Peyer's patch (tissue), 4 donors: ENCODE data around the gene PLXNA1. TPM values are rescaled to one million over a fixed set of nuclear protein-coding genes. Genes with fewer than 3 reads are reported as not detected.

Experiments used
- DNase-seq, 3 donors: peaks; one replicate each; pipeline ENCODE4 v3.0.0-alpha.2; 2017 to 2019
- H3K27ac ChIP-seq, 4 donors: fragments of 200-600 bp; sonication (generic); one replicate each; pipeline ENCODE4 v1.5.1; 2016 to 2019
- H3K27me3 ChIP-seq, 2 donors: fragments of 200-600 bp; sonication (generic); one replicate each; pipeline ENCODE4 v1.5.1; 2019
- H3K36me3 ChIP-seq, 3 donors: fragments of 200-600 bp; sonication (generic); one replicate each; pipeline ENCODE4 v1.5.1; 2016 to 2019
- H3K4me1 ChIP-seq, 4 donors: fragments of 200-600 bp; sonication (generic); one replicate each; pipeline ENCODE4 v1.5.1; 2016 to 2019
- H3K4me3 ChIP-seq, 4 donors: fragments of 200-600 bp; sonication (generic); 1 replicate in 3 of 4; 2 replicates in 1 of 4; pipeline ENCODE4 v1.5.1; 2016 to 2019; ENCODE audit warnings: mild to moderate bottlenecking in 1 of 4
- H3K9me3 ChIP-seq, 4 donors: fragments of 200-600 bp; sonication (generic); one replicate each; pipeline ENCODE4 v1.5.1; 2016 to 2019; ENCODE audit warnings: mild to moderate bottlenecking in 1 of 4
- POLR2A ChIP-seq, 2 donors: fragments of 450-650 bp; IDR thresholded peaks; one replicate each; pipeline ENCODE4 v1.5.1; 2017; ENCODE audit warnings: antibody characterized with exemption in 2 of 2, mild to moderate bottlenecking in 2 of 2, moderate library complexity in 2 of 2
- total RNA-seq, 4 donors: library from RNA; depleted of rRNA; stranded (reverse); fragments of >200 nt; gene quantifications; one replicate each; pipeline ENCODE4 v1.1.0, GENCODE V29; 2016
- TF ChIP-seq, protein P1 (sequence below), 6 experiments: fragments of 450-650 bp in 4 of 6; fragments of 200-600 bp in 2 of 6; sonication (generic) in 1 of 6; IDR thresholded peaks; one replicate each; pipeline ENCODE4 v1.5.1; 2017 to 2019; ENCODE audit warnings: antibody characterized with exemption in 6 of 6, mild to moderate bottlenecking in 3 of 6, moderate library complexity in 1 of 6

The PLXNA1 gene
- total RNA-seq, 4 donors from 2014 or later, result 30.1 to 54.5 (median 44.6) TPM

- Histone ChIP-seq H3K27me3 (no peaks in the 10 kb centered on the region), H3K27ac (no peak overlapping the region), H3K4me3 (no peak overlapping the region), H3K9me3 (no peaks in the 10 kb centered on the region), H3K36me3 (peaks cover 0 to 67% (median 0%) of the 10 kb centered on the region in 3 donors), H3K4me1 (no peaks in the 10 kb centered on the region)
- DNase-seq, result no peak
- TF ChIP-seq, protein P1, sequence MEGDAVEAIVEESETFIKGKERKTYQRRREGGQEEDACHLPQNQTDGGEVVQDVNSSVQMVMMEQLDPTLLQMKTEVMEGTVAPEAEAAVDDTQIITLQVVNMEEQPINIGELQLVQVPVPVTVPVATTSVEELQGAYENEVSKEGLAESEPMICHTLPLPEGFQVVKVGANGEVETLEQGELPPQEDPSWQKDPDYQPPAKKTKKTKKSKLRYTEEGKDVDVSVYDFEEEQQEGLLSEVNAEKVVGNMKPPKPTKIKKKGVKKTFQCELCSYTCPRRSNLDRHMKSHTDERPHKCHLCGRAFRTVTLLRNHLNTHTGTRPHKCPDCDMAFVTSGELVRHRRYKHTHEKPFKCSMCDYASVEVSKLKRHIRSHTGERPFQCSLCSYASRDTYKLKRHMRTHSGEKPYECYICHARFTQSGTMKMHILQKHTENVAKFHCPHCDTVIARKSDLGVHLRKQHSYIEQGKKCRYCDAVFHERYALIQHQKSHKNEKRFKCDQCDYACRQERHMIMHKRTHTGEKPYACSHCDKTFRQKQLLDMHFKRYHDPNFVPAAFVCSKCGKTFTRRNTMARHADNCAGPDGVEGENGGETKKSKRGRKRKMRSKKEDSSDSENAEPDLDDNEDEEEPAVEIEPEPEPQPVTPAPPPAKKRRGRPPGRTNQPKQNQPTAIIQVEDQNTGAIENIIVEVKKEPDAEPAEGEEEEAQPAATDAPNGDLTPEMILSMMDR (IDR thresholded peaks at IDR 0.05), result no peak
- TF ChIP-seq POLR2A (IDR thresholded peaks at IDR 0.05), result no peak
These were observed 37.6 kb downstream of the PLXNA1 start for GRCh38 chr3:127020543-127020942.

DNA sequence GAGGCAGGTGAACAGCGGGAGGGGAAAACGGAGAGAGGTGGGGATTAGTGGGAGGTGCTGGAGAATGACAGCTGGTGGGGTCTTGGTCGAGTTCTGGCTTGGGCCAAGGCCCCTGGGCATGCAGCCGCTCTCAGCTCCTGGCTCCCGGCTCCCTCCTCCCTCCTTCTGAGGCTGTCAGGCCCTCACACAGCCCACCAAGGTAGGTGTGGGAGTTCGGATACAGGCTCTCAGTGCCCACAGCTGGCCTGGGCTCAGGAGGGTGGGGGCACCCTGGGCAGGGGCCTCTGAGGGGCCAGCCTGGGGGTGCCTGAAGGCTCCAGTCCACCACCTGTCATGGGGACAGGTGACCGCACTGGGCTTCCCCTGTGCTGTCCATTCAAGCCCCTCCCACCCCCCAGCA, 39.9 kb downstream of the PLXNA1 start:
- Histone ChIP-seq H3K9me3 (no peaks in the 10 kb centered on the region), H3K36me3 (peaks cover 0 to 53% (median 0%) of the 10 kb centered on the region in 3 donors), H3K4me1 (peaks cover 0 to under 1% (median 0%) of the 10 kb centered on the region in 4 donors), H3K4me3 (no peak overlapping the region), H3K27ac (no peak overlapping the region), H3K27me3 (no peaks in the 10 kb centered on the region)
- no peak for DNase-seq
- TF ChIP-seq, protein P1 (IDR thresholded peaks at IDR 0.05), result no peak
- TF ChIP-seq POLR2A (IDR thresholded peaks at IDR 0.05), result no peak

DNA sequence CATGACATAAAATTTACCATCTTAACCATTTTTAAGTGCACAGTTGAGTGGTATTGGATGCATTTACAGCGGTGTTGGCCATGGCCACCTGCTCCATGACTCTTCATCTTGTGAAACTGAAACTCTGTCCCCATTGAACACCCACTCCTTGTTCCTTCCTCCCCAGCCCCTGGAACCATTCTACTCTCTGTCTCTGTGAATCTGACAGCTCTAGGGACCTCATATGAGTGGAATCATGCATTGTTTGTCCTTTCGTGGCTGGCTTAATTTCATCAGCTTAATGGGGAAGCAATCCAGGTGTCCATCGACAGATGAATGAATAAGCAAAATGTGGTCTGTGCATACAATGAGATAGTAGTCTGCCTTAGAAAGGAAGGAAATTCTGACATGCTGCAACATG, 42.5 kb downstream of the PLXNA1 start:
- no peak overlapping the region for H3K27ac ChIP-seq
- no peak for TF ChIP-seq POLR2A (IDR thresholded peaks at IDR 0.05)
- TF ChIP-seq, protein P1 (IDR thresholded peaks at IDR 0.05), result no peak
- H3K27me3 ChIP-seq, result no peaks in the 10 kb centered on the region
- H3K9me3 ChIP-seq, result no peaks in the 10 kb centered on the region
- no peak overlapping the region for H3K4me3 ChIP-seq
- peaks cover 0 to 62% (median 0%) of the 10 kb centered on the region in 3 donors for H3K36me3 ChIP-seq
- H3K4me1 ChIP-seq, result peaks cover 0 to 14% (median 0%) of the 10 kb centered on the region in 4 donors
- no peak for DNase-seq

DNA sequence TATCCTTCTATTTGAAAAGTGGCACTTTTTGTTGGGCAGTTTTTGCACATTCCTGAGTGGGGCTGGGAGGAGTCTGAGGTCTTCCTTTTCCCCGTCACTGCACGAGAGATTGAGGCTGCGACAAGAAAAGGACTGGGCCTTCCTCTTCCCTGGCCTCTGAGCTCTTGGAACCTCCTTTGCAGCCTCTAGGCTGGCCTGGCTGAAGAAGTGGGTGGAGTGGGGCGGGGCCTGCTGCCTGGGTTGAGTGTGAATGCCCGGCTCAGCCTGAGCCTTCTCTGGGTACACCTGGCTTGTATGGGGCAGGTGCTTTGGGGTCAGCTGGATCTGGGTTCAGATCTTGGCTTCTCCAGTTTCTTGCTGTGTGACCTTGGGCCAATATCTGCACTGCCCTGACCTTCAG, 43.1 kb downstream of the PLXNA1 start:
- no peak overlapping the region for H3K4me3 ChIP-seq
- H3K4me1 ChIP-seq, result peaks cover 0 to 14% (median 0%) of the 10 kb centered on the region in 4 donors
- H3K9me3 ChIP-seq, result no peaks in the 10 kb centered on the region
- peaks cover 0 to 62% (median 0%) of the 10 kb centered on the region in 3 donors for H3K36me3 ChIP-seq
- H3K27me3 ChIP-seq, result no peaks in the 10 kb centered on the region
- TF ChIP-seq, protein P1 (IDR thresholded peaks at IDR 0.05), result no peak
- no peak for TF ChIP-seq POLR2A (IDR thresholded peaks at IDR 0.05)
- no peak for DNase-seq
- H3K27ac ChIP-seq, result no peak overlapping the region

DNA sequence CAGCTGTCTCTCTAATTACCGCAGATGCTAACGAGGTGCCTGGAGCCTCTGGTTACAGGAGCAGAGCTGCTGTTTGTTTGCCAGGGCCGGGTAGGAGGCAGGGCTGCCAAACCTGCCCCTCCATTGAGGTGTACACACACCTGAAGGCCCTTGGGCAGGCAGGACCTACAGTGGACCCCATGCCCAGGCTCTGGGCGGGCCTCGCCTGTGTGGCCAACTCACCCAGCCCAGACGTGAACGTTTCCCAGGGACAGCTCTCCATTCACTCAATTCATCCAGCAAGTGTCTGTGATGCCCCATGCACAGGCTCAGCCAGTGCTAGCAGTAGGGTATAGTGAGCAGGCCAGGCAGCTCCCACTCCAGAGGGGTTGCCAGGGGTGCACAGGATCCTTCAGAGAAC, 43.7 kb downstream of the PLXNA1 start:
- H3K36me3 ChIP-seq, result peaks cover 0 to 62% (median 0%) of the 10 kb centered on the region in 3 donors
- no peak overlapping the region for H3K27ac ChIP-seq
- H3K4me3 ChIP-seq, result no peak overlapping the region
- no peak for DNase-seq
- peaks cover 0 to 14% (median 0%) of the 10 kb centered on the region in 4 donors for H3K4me1 ChIP-seq
- H3K27me3 ChIP-seq, result no peaks in the 10 kb centered on the region
- no peaks in the 10 kb centered on the region for H3K9me3 ChIP-seq
- no peak for TF ChIP-seq POLR2A (IDR thresholded peaks at IDR 0.05)
- TF ChIP-seq, protein P1 (IDR thresholded peaks at IDR 0.05), result no peak
